ENCODE data around the gene CAMK2G.
"Not testable (repeated sequence)": the region's sequence is repeated elsewhere in the genome, so short reads cannot be mapped to it uniquely, and the experiment has no call there.

CAMK2G gene

GRCh38 chr10:73836427-73836980 is 37.9 kb downstream of the CAMK2G start:
- H2BK5ac ChIP-seq (ENCODE audit: low read length): no peak overlapping the region
- no peak overlapping the region for H4K91ac ChIP-seq (ENCODE audit: low read depth, low read length, poor library complexity)
- H2BK12ac ChIP-seq (ENCODE audit: low read length): no peak overlapping the region
- H3K27me3 ChIP-seq (ENCODE audit: control insufficient read depth in 3 of 3, insufficient read depth in 3 of 3, low read depth in 1 of 3, low read length in 3 of 3): no peaks in the 10 kb centered on the region
- no peak overlapping the region for H2AFZ ChIP-seq (ENCODE audit: low read length)
- no peak overlapping the region for H4K8ac ChIP-seq (ENCODE audit: low read depth, low read length)
- no peak overlapping the region for H3K4me2 ChIP-seq (ENCODE audit: insufficient read depth, low read length, poor library complexity, severe bottlenecking)
- no peak overlapping the region for H3K27ac ChIP-seq (replicated peaks; ENCODE audit: low read length)
- H2BK15ac ChIP-seq (ENCODE audit: low read length): no peak overlapping the region
- H3K9ac ChIP-seq (ENCODE audit: low read depth, low read length, poor library complexity): no peak overlapping the region
- WGBS, 2 donors (ENCODE audit: extremely low coverage in 2 of 2, insufficient read length in 2 of 2, insufficient replicate concordance in 1 of 2): no CpG with 5 or more reads among the region's 11 CpGs
- H3K4me3 ChIP-seq (ENCODE audit: low read length in 2 of 2): no peak overlapping the region
- no peak for DNase-seq (ENCODE audit: low spot score)
- peaks cover 9 to 11% of the 10 kb centered on the region in 2 donors for H3K4me1 ChIP-seq (ENCODE audit: control insufficient read depth in 2 of 2, insufficient read depth in 1 of 2, low read depth in 1 of 2, low read length in 2 of 2)
- no peak overlapping the region for H3K18ac ChIP-seq (ENCODE audit: low read length)
- no peak overlapping the region for H3K14ac ChIP-seq (ENCODE audit: low read length)
- H3K4ac ChIP-seq (ENCODE audit: low read length): no peak overlapping the region
- no peaks in the 10 kb centered on the region for H3K79me1 ChIP-seq (ENCODE audit: low read depth, low read length)
- H3K23ac ChIP-seq (ENCODE audit: low read depth, low read length, poor library complexity): no peak overlapping the region
- H3K36me3 ChIP-seq (replicated peaks in 1 of 2; ENCODE audit: control insufficient read depth in 2 of 2, insufficient read depth in 2 of 2, low read length in 2 of 2): peaks cover 10 to 33% of the 10 kb centered on the region in 2 donors
- H3K9me3 ChIP-seq (replicated peaks in 1 of 2; ENCODE audit: control insufficient read depth in 2 of 2, insufficient read depth in 1 of 2, low read depth in 1 of 2, low read length in 2 of 2): no peaks in the 10 kb centered on the region
- no peak overlapping the region for H2AK5ac ChIP-seq (ENCODE audit: low read depth, low read length)
- no peak overlapping the region for H2BK120ac ChIP-seq (ENCODE audit: low read depth, low read length)

GRCh38 chr10:73829090-73829489 is 45.3 kb downstream of the CAMK2G start:
- not testable (repeated sequence) for H4K91ac ChIP-seq (ENCODE audit: low read depth, low read length, poor library complexity); H3K18ac ChIP-seq (ENCODE audit: low read length); H2AFZ ChIP-seq (ENCODE audit: low read length); H3K4me3 ChIP-seq (ENCODE audit: low read length in 2 of 2); H3K14ac ChIP-seq (ENCODE audit: low read length); DNase-seq (ENCODE audit: low spot score); H3K27ac ChIP-seq (replicated peaks; ENCODE audit: low read length); H3K27me3 ChIP-seq (ENCODE audit: control insufficient read depth in 3 of 3, insufficient read depth in 3 of 3, low read depth in 1 of 3, low read length in 3 of 3); H2AK5ac ChIP-seq (ENCODE audit: low read depth, low read length); H3K9me3 ChIP-seq (replicated peaks in 1 of 2; ENCODE audit: control insufficient read depth in 2 of 2, insufficient read depth in 1 of 2, low read depth in 1 of 2, low read length in 2 of 2); H2BK15ac ChIP-seq (ENCODE audit: low read length); H3K4ac ChIP-seq (ENCODE audit: low read length); H3K79me1 ChIP-seq (ENCODE audit: low read depth, low read length); H3K23ac ChIP-seq (ENCODE audit: low read depth, low read length, poor library complexity); H3K9ac ChIP-seq (ENCODE audit: low read depth, low read length, poor library complexity); H2BK12ac ChIP-seq (ENCODE audit: low read length); H2BK5ac ChIP-seq (ENCODE audit: low read length); H3K4me1 ChIP-seq (ENCODE audit: control insufficient read depth in 2 of 2, insufficient read depth in 1 of 2, low read depth in 1 of 2, low read length in 2 of 2); H3K4me2 ChIP-seq (ENCODE audit: insufficient read depth, low read length, poor library complexity, severe bottlenecking); H4K8ac ChIP-seq (ENCODE audit: low read depth, low read length); H2BK120ac ChIP-seq (ENCODE audit: low read depth, low read length)
- WGBS, 2 donors (ENCODE audit: extremely low coverage in 2 of 2, insufficient read length in 2 of 2, insufficient replicate concordance in 1 of 2): no CpG with 5 or more reads among the region's 7 CpGs
- peaks cover 10 to 19% of the 10 kb centered on the region in 2 donors for H3K36me3 ChIP-seq (replicated peaks in 1 of 2; ENCODE audit: control insufficient read depth in 2 of 2, insufficient read depth in 2 of 2, low read length in 2 of 2)

- Histone ChIP-seq H2BK5ac (ENCODE audit: low read length) (no peak overlapping the region), H3K18ac (ENCODE audit: low read length) (no peak overlapping the region), H2BK12ac (ENCODE audit: low read length) (no peak overlapping the region), H3K9me3 (replicated peaks in 1 of 2; ENCODE audit: control insufficient read depth in 2 of 2, insufficient read depth in 1 of 2, low read depth in 1 of 2, low read length in 2 of 2) (no peaks in the 10 kb centered on the region), H3K27ac (replicated peaks; ENCODE audit: low read length) (no peak overlapping the region), H4K91ac (ENCODE audit: low read depth, low read length, poor library complexity) (no peak overlapping the region), H2AK5ac (ENCODE audit: low read depth, low read length) (no peak overlapping the region), H3K4me3 (ENCODE audit: low read length in 2 of 2) (no peak overlapping the region), H2AFZ (ENCODE audit: low read length) (no peak overlapping the region), H3K4me2 (ENCODE audit: insufficient read depth, low read length, poor library complexity, severe bottlenecking) (no peak overlapping the region), H3K79me1 (ENCODE audit: low read depth, low read length) (peaks cover 2% of the 10 kb centered on the region), H2BK15ac (ENCODE audit: low read length) (no peak overlapping the region), H4K8ac (ENCODE audit: low read depth, low read length) (no peak overlapping the region), H3K14ac (ENCODE audit: low read length) (no peak overlapping the region), H3K36me3 (replicated peaks in 1 of 2; ENCODE audit: control insufficient read depth in 2 of 2, insufficient read depth in 2 of 2, low read length in 2 of 2) (peaks cover 12 to 28% of the 10 kb centered on the region in 2 donors), H2BK120ac (ENCODE audit: low read depth, low read length) (no peak overlapping the region), H3K27me3 (ENCODE audit: control insufficient read depth in 3 of 3, insufficient read depth in 3 of 3, low read depth in 1 of 3, low read length in 3 of 3) (no peaks in the 10 kb centered on the region), H3K23ac (ENCODE audit: low read depth, low read length, poor library complexity) (no peak overlapping the region), H3K4me1 (ENCODE audit: control insufficient read depth in 2 of 2, insufficient read depth in 1 of 2, low read depth in 1 of 2, low read length in 2 of 2) (peaks cover 0 to 1% of the 10 kb centered on the region in 2 donors), H3K4ac (ENCODE audit: low read length) (no peak overlapping the region), H3K9ac (ENCODE audit: low read depth, low read length, poor library complexity) (no peak overlapping the region)
- no CpG with 5 or more reads among the region's 6 CpGs for whole genome bisulfite sequencing, 2 donors (ENCODE audit: extremely low coverage in 2 of 2, insufficient read length in 2 of 2, insufficient replicate concordance in 1 of 2)
- no peak for DNase-seq (ENCODE audit: low spot score)
These were observed 46.2 kb downstream of the CAMK2G start for GRCh38 chr10:73828161-73828560.

GRCh38 chr10:73827346-73828089 is 46.8 kb downstream of the CAMK2G start:
- Histone ChIP-seq H2BK5ac (ENCODE audit: low read length) (peak overlapping the region; percentile 20), H3K9me3 (replicated peaks in 1 of 2; ENCODE audit: control insufficient read depth in 2 of 2, insufficient read depth in 1 of 2, low read depth in 1 of 2, low read length in 2 of 2) (no peaks in the 10 kb centered on the region), H3K4ac (ENCODE audit: low read length) (no peak overlapping the region), H2AK5ac (ENCODE audit: low read depth, low read length) (no peak overlapping the region), H2BK12ac (ENCODE audit: low read length) (no peak overlapping the region), H3K4me1 (ENCODE audit: control insufficient read depth in 2 of 2, insufficient read depth in 1 of 2, low read depth in 1 of 2, low read length in 2 of 2) (peaks cover 0 to 1% of the 10 kb centered on the region in 2 donors), H2BK120ac (ENCODE audit: low read depth, low read length) (no peak overlapping the region), H3K23ac (ENCODE audit: low read depth, low read length, poor library complexity) (no peak overlapping the region), H3K4me2 (ENCODE audit: insufficient read depth, low read length, poor library complexity, severe bottlenecking) (no peak overlapping the region), H4K8ac (ENCODE audit: low read depth, low read length) (no peak overlapping the region), H3K27me3 (ENCODE audit: control insufficient read depth in 3 of 3, insufficient read depth in 3 of 3, low read depth in 1 of 3, low read length in 3 of 3) (no peaks in the 10 kb centered on the region), H2AFZ (ENCODE audit: low read length) (no peak overlapping the region), H3K14ac (ENCODE audit: low read length) (peak overlapping the region; percentile 43), H3K79me1 (ENCODE audit: low read depth, low read length) (peaks cover 2% of the 10 kb centered on the region), H3K27ac (replicated peaks; ENCODE audit: low read length) (no peak overlapping the region), H4K91ac (ENCODE audit: low read depth, low read length, poor library complexity) (no peak overlapping the region), H3K4me3 (ENCODE audit: low read length in 2 of 2) (peak overlapping the region in 1 of 2 donors; percentile 25), H2BK15ac (ENCODE audit: low read length) (no peak overlapping the region), H3K36me3 (replicated peaks in 1 of 2; ENCODE audit: control insufficient read depth in 2 of 2, insufficient read depth in 2 of 2, low read length in 2 of 2) (peaks cover 12 to 28% of the 10 kb centered on the region in 2 donors), H3K18ac (ENCODE audit: low read length) (no peak overlapping the region), H3K9ac (ENCODE audit: low read depth, low read length, poor library complexity) (peak overlapping the region; percentile 78)
- DNase-seq (ENCODE audit: low spot score): no peak
- no CpG with 5 or more reads among the region's 19 CpGs for WGBS, 2 donors (ENCODE audit: extremely low coverage in 2 of 2, insufficient read length in 2 of 2, insufficient replicate concordance in 1 of 2)

Data from neuronal stem cell (in vitro differentiated cells).